H1 (cell line): ENCODE data around the gene ADGRB2. TPM values are rescaled to one million over a fixed set of nuclear protein-coding genes. Genes with fewer than 3 reads are reported as not detected.

Experiments
- ASH2L ChIP-seq: fragments of 200-600, 300-600 bp; sonication (generic); IDR thresholded peaks from one replicate; pipeline ENCODE4 v1.7.1; 2017; ENCODE audit warnings: low read length
- BCL11A ChIP-seq, 2 experiments: IDR thresholded peaks; one replicate each; pipeline ENCODE4 v1.6.1; 2011; ENCODE audit warnings: low read depth in 2 of 2, low read length in 2 of 2, mild to moderate bottlenecking in 2 of 2
- GABPA ChIP-seq: IDR thresholded peaks from 2 replicates; pipeline ENCODE4 v1.6.1; 2011; ENCODE audit warnings: mild to moderate bottlenecking, low read length, moderate library complexity, borderline replicate concordance; ENCODE audit not compliant: insufficient read depth
- KDM4A ChIP-seq: IDR thresholded peaks from one replicate; pipeline ENCODE4 v1.7.1; 2012; ENCODE audit warnings: low read depth, mild to moderate bottlenecking, moderate library complexity, low read length, inconsistent platforms; ENCODE audit not compliant: severe bottlenecking
- POLR2AphosphoS5 ChIP-seq: IDR thresholded peaks from 2 replicates; pipeline ENCODE4 v1.6.1; 2011; ENCODE audit warnings: low read depth, low read length
- TBP ChIP-seq: IDR thresholded peaks from 2 replicates; pipeline ENCODE4 v1.6.1; 2011; ENCODE audit warnings: low read depth, low read length, improper control_type of control experiment
- polyA plus RNA-seq, 7 experiments: library from polyadenylated mRNA; depleted of rRNA in 3 of 7; stranded (reverse) in 5 of 7; unstranded in 2 of 7; fragments of >200 nt in 5 of 7; fragments of 200-250 nt in 2 of 7; gene quantifications; 1 replicate in 5 of 7; 2 replicates in 1 of 7; 4 replicates in 1 of 7; pipeline versions ENCODE4 v1.2.1 to v1.2.3, GENCODE V29; 2011 to 2013; ENCODE audit warnings: missing spikeins in 2 of 7, mixed read lengths in 2 of 7
- total RNA-seq: library from RNA; stranded (reverse); fragmentation: NEBNext Ultra II Directional; extraction: Animal tissue kit (Norgen Biotek cat#: 25700); gene quantifications from 2 replicates; pipeline ENCODE4 v1.2.1, GENCODE V29; 2021
- TF ChIP-seq, protein P1 (sequence below): IDR thresholded peaks from 2 replicates; pipeline ENCODE4 v1.6.1; 2012; ENCODE audit warnings: inconsistent platforms
- TF ChIP-seq, protein P2 (sequence below): fragments of 300-600 bp; sonication (generic); IDR thresholded peaks from 2 replicates; pipeline ENCODE4 v1.7.1; 2012; ENCODE audit warnings: low read length, moderate library complexity, mild to moderate bottlenecking, inconsistent platforms; ENCODE audit not compliant: insufficient replicate concordance
- TF ChIP-seq, protein P3 (sequence below): IDR thresholded peaks from 2 replicates; pipeline ENCODE4 v1.6.1; 2011; ENCODE audit warnings: low read depth, mild to moderate bottlenecking, low read length; ENCODE audit not compliant: insufficient read depth

ADGRB2 gene
- total and polyA plus RNA-seq, 2 of the 8 experiments (the other 6 are each of a cell fraction or from before 2014, with no cell fraction given): 15.6 to 26.2 TPM

DNA sequence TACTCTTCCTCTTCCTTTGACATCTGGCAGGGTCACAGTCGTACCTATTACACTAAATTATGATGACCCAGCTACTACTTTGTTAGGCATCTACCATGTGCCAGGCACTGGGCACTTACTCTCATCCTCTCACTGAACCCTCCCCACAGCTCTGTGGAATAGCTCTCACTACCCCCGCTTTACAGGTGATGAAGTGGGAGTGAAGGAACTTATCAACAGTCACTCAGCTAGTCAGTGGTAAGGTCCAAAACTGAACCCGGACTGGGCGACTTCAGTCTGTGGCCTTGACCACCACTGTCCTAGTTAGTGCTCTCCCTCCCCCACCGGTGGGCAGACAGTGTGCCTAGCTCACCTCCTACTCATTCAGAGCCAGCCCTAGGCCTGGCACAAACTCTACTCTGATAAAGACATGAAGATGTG lies 12.3 kb downstream of the ADGRB2 start (continued):
- TF ChIP-seq, protein P1, sequence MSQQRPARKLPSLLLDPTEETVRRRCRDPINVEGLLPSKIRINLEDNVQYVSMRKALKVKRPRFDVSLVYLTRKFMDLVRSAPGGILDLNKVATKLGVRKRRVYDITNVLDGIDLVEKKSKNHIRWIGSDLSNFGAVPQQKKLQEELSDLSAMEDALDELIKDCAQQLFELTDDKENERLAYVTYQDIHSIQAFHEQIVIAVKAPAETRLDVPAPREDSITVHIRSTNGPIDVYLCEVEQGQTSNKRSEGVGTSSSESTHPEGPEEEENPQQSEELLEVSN: no peak
- TF ChIP-seq KDM4A (no peak), TBP (no peak), GABPA (no peak), ASH2L (no peak), BCL11A (IDR thresholded peaks at IDR 0.05; ENCODE audit: low read depth in 2 of 2, low read length in 2 of 2) (no peak), POLR2AphosphoS5 (no peak)
- TF ChIP-seq, protein P2, sequence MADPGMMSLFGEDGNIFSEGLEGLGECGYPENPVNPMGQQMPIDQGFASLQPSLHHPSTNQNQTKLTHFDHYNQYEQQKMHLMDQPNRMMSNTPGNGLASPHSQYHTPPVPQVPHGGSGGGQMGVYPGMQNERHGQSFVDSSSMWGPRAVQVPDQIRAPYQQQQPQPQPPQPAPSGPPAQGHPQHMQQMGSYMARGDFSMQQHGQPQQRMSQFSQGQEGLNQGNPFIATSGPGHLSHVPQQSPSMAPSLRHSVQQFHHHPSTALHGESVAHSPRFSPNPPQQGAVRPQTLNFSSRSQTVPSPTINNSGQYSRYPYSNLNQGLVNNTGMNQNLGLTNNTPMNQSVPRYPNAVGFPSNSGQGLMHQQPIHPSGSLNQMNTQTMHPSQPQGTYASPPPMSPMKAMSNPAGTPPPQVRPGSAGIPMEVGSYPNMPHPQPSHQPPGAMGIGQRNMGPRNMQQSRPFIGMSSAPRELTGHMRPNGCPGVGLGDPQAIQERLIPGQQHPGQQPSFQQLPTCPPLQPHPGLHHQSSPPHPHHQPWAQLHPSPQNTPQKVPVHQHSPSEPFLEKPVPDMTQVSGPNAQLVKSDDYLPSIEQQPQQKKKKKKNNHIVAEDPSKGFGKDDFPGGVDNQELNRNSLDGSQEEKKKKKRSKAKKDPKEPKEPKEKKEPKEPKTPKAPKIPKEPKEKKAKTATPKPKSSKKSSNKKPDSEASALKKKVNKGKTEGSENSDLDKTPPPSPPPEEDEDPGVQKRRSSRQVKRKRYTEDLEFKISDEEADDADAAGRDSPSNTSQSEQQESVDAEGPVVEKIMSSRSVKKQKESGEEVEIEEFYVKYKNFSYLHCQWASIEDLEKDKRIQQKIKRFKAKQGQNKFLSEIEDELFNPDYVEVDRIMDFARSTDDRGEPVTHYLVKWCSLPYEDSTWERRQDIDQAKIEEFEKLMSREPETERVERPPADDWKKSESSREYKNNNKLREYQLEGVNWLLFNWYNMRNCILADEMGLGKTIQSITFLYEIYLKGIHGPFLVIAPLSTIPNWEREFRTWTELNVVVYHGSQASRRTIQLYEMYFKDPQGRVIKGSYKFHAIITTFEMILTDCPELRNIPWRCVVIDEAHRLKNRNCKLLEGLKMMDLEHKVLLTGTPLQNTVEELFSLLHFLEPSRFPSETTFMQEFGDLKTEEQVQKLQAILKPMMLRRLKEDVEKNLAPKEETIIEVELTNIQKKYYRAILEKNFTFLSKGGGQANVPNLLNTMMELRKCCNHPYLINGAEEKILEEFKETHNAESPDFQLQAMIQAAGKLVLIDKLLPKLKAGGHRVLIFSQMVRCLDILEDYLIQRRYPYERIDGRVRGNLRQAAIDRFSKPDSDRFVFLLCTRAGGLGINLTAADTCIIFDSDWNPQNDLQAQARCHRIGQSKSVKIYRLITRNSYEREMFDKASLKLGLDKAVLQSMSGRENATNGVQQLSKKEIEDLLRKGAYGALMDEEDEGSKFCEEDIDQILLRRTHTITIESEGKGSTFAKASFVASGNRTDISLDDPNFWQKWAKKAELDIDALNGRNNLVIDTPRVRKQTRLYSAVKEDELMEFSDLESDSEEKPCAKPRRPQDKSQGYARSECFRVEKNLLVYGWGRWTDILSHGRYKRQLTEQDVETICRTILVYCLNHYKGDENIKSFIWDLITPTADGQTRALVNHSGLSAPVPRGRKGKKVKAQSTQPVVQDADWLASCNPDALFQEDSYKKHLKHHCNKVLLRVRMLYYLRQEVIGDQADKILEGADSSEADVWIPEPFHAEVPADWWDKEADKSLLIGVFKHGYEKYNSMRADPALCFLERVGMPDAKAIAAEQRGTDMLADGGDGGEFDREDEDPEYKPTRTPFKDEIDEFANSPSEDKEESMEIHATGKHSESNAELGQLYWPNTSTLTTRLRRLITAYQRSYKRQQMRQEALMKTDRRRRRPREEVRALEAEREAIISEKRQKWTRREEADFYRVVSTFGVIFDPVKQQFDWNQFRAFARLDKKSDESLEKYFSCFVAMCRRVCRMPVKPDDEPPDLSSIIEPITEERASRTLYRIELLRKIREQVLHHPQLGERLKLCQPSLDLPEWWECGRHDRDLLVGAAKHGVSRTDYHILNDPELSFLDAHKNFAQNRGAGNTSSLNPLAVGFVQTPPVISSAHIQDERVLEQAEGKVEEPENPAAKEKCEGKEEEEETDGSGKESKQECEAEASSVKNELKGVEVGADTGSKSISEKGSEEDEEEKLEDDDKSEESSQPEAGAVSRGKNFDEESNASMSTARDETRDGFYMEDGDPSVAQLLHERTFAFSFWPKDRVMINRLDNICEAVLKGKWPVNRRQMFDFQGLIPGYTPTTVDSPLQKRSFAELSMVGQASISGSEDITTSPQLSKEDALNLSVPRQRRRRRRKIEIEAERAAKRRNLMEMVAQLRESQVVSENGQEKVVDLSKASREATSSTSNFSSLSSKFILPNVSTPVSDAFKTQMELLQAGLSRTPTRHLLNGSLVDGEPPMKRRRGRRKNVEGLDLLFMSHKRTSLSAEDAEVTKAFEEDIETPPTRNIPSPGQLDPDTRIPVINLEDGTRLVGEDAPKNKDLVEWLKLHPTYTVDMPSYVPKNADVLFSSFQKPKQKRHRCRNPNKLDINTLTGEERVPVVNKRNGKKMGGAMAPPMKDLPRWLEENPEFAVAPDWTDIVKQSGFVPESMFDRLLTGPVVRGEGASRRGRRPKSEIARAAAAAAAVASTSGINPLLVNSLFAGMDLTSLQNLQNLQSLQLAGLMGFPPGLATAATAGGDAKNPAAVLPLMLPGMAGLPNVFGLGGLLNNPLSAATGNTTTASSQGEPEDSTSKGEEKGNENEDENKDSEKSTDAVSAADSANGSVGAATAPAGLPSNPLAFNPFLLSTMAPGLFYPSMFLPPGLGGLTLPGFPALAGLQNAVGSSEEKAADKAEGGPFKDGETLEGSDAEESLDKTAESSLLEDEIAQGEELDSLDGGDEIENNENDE: no peak
- TF ChIP-seq, protein P3, sequence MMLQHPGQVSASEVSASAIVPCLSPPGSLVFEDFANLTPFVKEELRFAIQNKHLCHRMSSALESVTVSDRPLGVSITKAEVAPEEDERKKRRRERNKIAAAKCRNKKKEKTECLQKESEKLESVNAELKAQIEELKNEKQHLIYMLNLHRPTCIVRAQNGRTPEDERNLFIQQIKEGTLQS: no peak
